Keratinocyte (primary cell): ENCODE measurements around the gene RACGAP1. TPM values are rescaled to one million over a fixed set of nuclear protein-coding genes. Genes with fewer than 3 reads are reported as not detected.

Experiments
- DNase-seq: peaks from one replicate; pipeline ENCODE4 v3.0.0-alpha.2; 2011; ENCODE audit warnings: low read depth, missing footprints, low spot score
- FAIRE-seq: peaks from 2 replicates; lab custom pipeline; 2011; peaks lifted over from hg19 to GRCh38; lab: Jason Lieb, UNC
- H2AFZ ChIP-seq: 2 replicates; pipeline ENCODE4 v1.6.0; 2012; ENCODE audit warnings: low read length, control low read depth, inconsistent platforms; ENCODE audit not compliant: control insufficient read depth
- H3K27ac ChIP-seq: 2 replicates; pipeline ENCODE4 v1.5.1; 2011; ENCODE audit warnings: low read length; ENCODE audit not compliant: control insufficient read depth, insufficient read depth
- H3K27me3 ChIP-seq: 3 replicates; pipeline ENCODE4 v1.6.0; 2011; ENCODE audit warnings: low read length; ENCODE audit not compliant: control insufficient read depth, insufficient read depth; ENCODE audit errors: extremely low read depth
- H3K36me3 ChIP-seq, 2 experiments: 2 replicates in 1 of 2; 3 replicates in 1 of 2; pipeline ENCODE4 v1.5.1; 2011; ENCODE audit warnings: low read length in 2 of 2, mild to moderate bottlenecking in 1 of 2; ENCODE audit not compliant: control insufficient read depth in 2 of 2, insufficient read depth in 2 of 2; ENCODE audit errors: extremely low read depth in 1 of 2
- H3K4me1 ChIP-seq: 3 replicates; pipeline ENCODE4 v1.5.1; 2011; ENCODE audit warnings: low read length; ENCODE audit not compliant: control insufficient read depth, insufficient read depth; ENCODE audit errors: extremely low read depth
- H3K4me2 ChIP-seq: 3 replicates; pipeline ENCODE4 v1.6.0; 2011; ENCODE audit warnings: low read depth, low read length; ENCODE audit not compliant: control insufficient read depth, insufficient read depth; ENCODE audit errors: extremely low read depth
- H3K4me3 ChIP-seq, 3 experiments: fragments of 200-600 bp in 1 of 3; sonication (generic) in 1 of 3; 2 replicates in 2 of 3; 3 replicates in 1 of 3; pipeline ENCODE4 v1.5.1; 2011 to 2016; ENCODE audit warnings: low read length in 3 of 3, mild to moderate bottlenecking in 3 of 3, control low read depth in 2 of 3, inconsistent platforms in 1 of 3, low read depth in 1 of 3, mixed read lengths in 1 of 3, mixed run types in 1 of 3, moderate library complexity in 1 of 3; ENCODE audit not compliant: control insufficient read depth in 2 of 3, insufficient read depth in 2 of 3; ENCODE audit errors: extremely low read depth in 1 of 3
- H3K79me2 ChIP-seq: 2 replicates; pipeline ENCODE4 v1.6.0; 2012; ENCODE audit warnings: low read length; ENCODE audit not compliant: control insufficient read depth, insufficient read depth
- H3K9ac ChIP-seq: 3 replicates; pipeline ENCODE4 v1.6.0; 2011; ENCODE audit warnings: low read length; ENCODE audit not compliant: control insufficient read depth, insufficient read depth; ENCODE audit errors: extremely low read depth
- H3K9me1 ChIP-seq: 3 replicates; pipeline ENCODE4 v1.6.0; 2011; ENCODE audit warnings: low read length; ENCODE audit not compliant: control insufficient read depth, insufficient read depth; ENCODE audit errors: extremely low read depth
- H3K9me3 ChIP-seq: 2 replicates; pipeline ENCODE4 v1.5.1; 2012; ENCODE audit warnings: low read depth, low read length; ENCODE audit not compliant: control insufficient read depth
- H4K20me1 ChIP-seq: 3 replicates; pipeline ENCODE4 v1.6.0; 2011; ENCODE audit warnings: low read length; ENCODE audit not compliant: control insufficient read depth, insufficient read depth; ENCODE audit errors: extremely low read depth
- CTCF ChIP-seq, 3 experiments: IDR thresholded peaks in 1 of 3; conservative IDR thresholded peaks in 1 of 3; optimal IDR thresholded peaks in 1 of 3; 2 replicates in 2 of 3; 3 replicates in 1 of 3; pipeline versions ENCODE3 to v1.5.1; 2011; ENCODE audit warnings: low read length in 3 of 3, mild to moderate bottlenecking in 3 of 3, moderate library complexity in 2 of 3, control low read depth in 1 of 3, inconsistent platforms in 1 of 3; ENCODE audit not compliant: insufficient read depth in 2 of 3; ENCODE audit errors: extremely low read depth in 1 of 3
- EZH2 ChIP-seq: IDR thresholded peaks from one replicate; pipeline ENCODE4 v1.6.1; 2012; ENCODE audit warnings: inconsistent platforms, mild to moderate bottlenecking, low read length, moderate library complexity
- dilution Hi-C: fragments of 300-500 bp; cut with MboI; formaldehyde crosslinking; loops from one replicate; pipeline ENCODE4 v1.7.0; 2020; ENCODE audit warnings: low sequenced_read_pairs; ENCODE audit not compliant: extremely low pct_ligation_motif_present
- polyA plus RNA-seq, 5 experiments: library from polyadenylated mRNA; depleted of rRNA in 3 of 5; stranded (reverse) in 3 of 5; stranded (forward) in 1 of 5; unstranded in 1 of 5; fragments of >200 nt; gene quantifications; 1 replicate in 1 of 5; 2 replicates in 3 of 5; 3 replicates in 1 of 5; pipeline versions ENCODE4 v1.2.1 to v1.2.3, GENCODE V29; 2011 to 2012; ENCODE audit warnings: missing spikeins in 2 of 5, low read depth in 1 of 5, low replicate concordance in 1 of 5

The RACGAP1 gene
- polyA plus RNA-seq, 1 donor (not counting 4 experiments of a cell fraction or from before 2014, with no cell fraction given) = 57.1 TPM

- FAIRE-seq (no peak), DNase-seq (no peak)
- Histone ChIP-seq H3K27ac (no peak within 1 kb of the TSS), H3K79me2 (no peaks in the 10 kb centered on the region), H3K9me1 (no peaks in the 10 kb centered on the region), H4K20me1 (no peaks in the 10 kb centered on the region), H3K4me3 (no peak within 1 kb of the TSS), H2AFZ (no peak within 1 kb of the TSS), H3K27me3 (peaks cover 34% of the 10 kb centered on the region), H3K4me2 (no peak within 1 kb of the TSS), H3K36me3 (no peaks in the 10 kb centered on the region), H3K4me1 (no peaks in the 10 kb centered on the region), H3K9ac (no peak within 1 kb of the TSS), H3K9me3 (no peaks in the 10 kb centered on the region)
- TF ChIP-seq CTCF (optimal IDR thresholded peaks at IDR 0.05 in 1 of 3, IDR thresholded peaks at IDR 0.05 in 1 of 3, conservative IDR thresholded peaks at IDR 0.05 in 1 of 3; ENCODE audit: extremely low read depth in 1 of 3, insufficient read depth in 2 of 3, low read length in 3 of 3) (no peak), EZH2 (no peak)
- dilution Hi-C loops = no loop called here
Measured at GRCh38 chr12:49950273-49951251, 74.7 kb downstream of the RACGAP1 start, which contains the start of gene AQP2. Gene AQP2 (plus strand): TSS chr12:49950737. CDS start chr12:49950831, 94 bp downstream.

- Histone ChIP-seq H3K4me1 (peaks cover 4% of the 10 kb centered on the region), H3K9me1 (no peaks in the 10 kb centered on the region), H3K9ac (no peak overlapping the region), H3K27me3 (peaks cover 27% of the 10 kb centered on the region), H2AFZ (no peak overlapping the region), H4K20me1 (no peaks in the 10 kb centered on the region), H3K27ac (no peak overlapping the region), H3K36me3 (no peaks in the 10 kb centered on the region), H3K4me2 (no peak overlapping the region), H3K9me3 (no peaks in the 10 kb centered on the region), H3K4me3 (no peak overlapping the region), H3K79me2 (no peaks in the 10 kb centered on the region)
- no peak for FAIRE-seq
- DNase-seq = no peak
- no peak for TF ChIP-seq CTCF (optimal IDR thresholded peaks at IDR 0.05 in 1 of 3, IDR thresholded peaks at IDR 0.05 in 1 of 3, conservative IDR thresholded peaks at IDR 0.05 in 1 of 3; ENCODE audit: extremely low read depth in 1 of 3, insufficient read depth in 2 of 3, low read length in 3 of 3)
- TF ChIP-seq EZH2 = no peak
- dilution Hi-C loops = no loop called here
Measured at GRCh38 chr12:49949866-49950265, 75.4 kb downstream of the RACGAP1 start.
